ENCODE data around the gene ALKAL2. TPM values are rescaled to one million over a fixed set of nuclear protein-coding genes. Genes with fewer than 3 reads are reported as not detected.

Gene ALKAL2
- total and polyA plus RNA-seq, 2 of the 13 experiments (the other 11 are each of a cell fraction or from before 2014, with no cell fraction given) = 0.22 to 1.7 TPM

- 0 out of 2 replicates have a peak, but pooled peaks have one; percentile 74 for TF ChIP-seq DDIT3 (CRISPR knock-in tag; IDR thresholded peaks at IDR 0.05)
- TF ChIP-seq ZNF547 (CRISPR knock-in tag; IDR thresholded peaks at IDR 0.05) = peak; percentile 66; the same call in 1 of the 2 replicates
- no peak for TF ChIP-seq KLF12 (CRISPR knock-in tag; IDR thresholded peaks at IDR 0.05; ENCODE audit: borderline replicate concordance)
- no peak for TF ChIP-seq REXO4 (CRISPR knock-in tag; IDR thresholded peaks at IDR 0.05; ENCODE audit: borderline replicate concordance)
- no peak for TF ChIP-seq ZNF713 (CRISPR knock-in tag; IDR thresholded peaks at IDR 0.05)
- TF ChIP-seq NR3C1 (CRISPR knock-in tag; IDR thresholded peaks at IDR 0.05) = no peak
- no peak for TF ChIP-seq SP2 (CRISPR knock-in tag; IDR thresholded peaks at IDR 0.05)
- TF ChIP-seq BCLAF1 (IDR thresholded peaks at IDR 0.05) = no peak
- TF ChIP-seq ZNF766 (CRISPR knock-in tag; IDR thresholded peaks at IDR 0.05; ENCODE audit: borderline replicate concordance) = peak; percentile 94; the same call in 1 of the 2 replicates
- TF ChIP-seq DRAP1 (CRISPR knock-in tag; IDR thresholded peaks at IDR 0.05) = peak; percentile 93
- peak; percentile 98 for TF ChIP-seq RERE (CRISPR knock-in tag; IDR thresholded peaks at IDR 0.05; ENCODE audit: low read depth)
- TF ChIP-seq ZBTB34 (CRISPR knock-in tag; IDR thresholded peaks at IDR 0.05) = peak; percentile 96
- TF ChIP-seq PREB (CRISPR knock-in tag; IDR thresholded peaks at IDR 0.05) = no peak
- TF ChIP-seq ZNF75D (CRISPR knock-in tag; IDR thresholded peaks at IDR 0.05; ENCODE audit: borderline replicate concordance) = no peak
- TF ChIP-seq FOSL1 (CRISPR knock-in tag; IDR thresholded peaks at IDR 0.05; ENCODE audit: borderline replicate concordance) = peak; percentile 85
- TF ChIP-seq IRF1 (CRISPR knock-in tag; IDR thresholded peaks at IDR 0.05; ENCODE audit: low read depth) = no peak
Measured at GRCh38 chr2:260507-261161, 27.3 kb downstream of the ALKAL2 start (continued).

Measured in HepG2 (cell line).